ENCODE data around the gene CAMK1.

DNA sequence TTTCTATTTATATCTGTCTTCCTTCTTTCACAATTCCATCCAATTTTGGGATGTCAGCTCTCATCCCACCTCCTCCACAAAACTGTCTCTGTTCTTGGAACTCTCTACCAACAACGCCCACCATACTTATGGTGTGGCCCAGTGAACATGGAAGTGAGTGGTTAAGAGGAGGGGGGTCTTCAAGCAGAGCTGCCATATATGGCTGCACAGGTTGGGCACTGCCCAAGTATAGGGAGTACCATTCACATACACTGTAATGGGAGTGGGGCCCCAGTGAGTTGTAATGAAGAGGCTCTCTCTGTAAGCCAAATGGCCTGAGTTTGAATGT, 7.9 kb upstream of the CAMK1 start:
- TF ChIP-seq, protein P1, sequence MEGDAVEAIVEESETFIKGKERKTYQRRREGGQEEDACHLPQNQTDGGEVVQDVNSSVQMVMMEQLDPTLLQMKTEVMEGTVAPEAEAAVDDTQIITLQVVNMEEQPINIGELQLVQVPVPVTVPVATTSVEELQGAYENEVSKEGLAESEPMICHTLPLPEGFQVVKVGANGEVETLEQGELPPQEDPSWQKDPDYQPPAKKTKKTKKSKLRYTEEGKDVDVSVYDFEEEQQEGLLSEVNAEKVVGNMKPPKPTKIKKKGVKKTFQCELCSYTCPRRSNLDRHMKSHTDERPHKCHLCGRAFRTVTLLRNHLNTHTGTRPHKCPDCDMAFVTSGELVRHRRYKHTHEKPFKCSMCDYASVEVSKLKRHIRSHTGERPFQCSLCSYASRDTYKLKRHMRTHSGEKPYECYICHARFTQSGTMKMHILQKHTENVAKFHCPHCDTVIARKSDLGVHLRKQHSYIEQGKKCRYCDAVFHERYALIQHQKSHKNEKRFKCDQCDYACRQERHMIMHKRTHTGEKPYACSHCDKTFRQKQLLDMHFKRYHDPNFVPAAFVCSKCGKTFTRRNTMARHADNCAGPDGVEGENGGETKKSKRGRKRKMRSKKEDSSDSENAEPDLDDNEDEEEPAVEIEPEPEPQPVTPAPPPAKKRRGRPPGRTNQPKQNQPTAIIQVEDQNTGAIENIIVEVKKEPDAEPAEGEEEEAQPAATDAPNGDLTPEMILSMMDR (IDR thresholded peaks at IDR 0.05; ENCODE audit: insufficient read depth, low read length): no peak
- TF ChIP-seq POLR2AphosphoS5 (IDR thresholded peaks at IDR 0.05; ENCODE audit: low read depth): no peak
